ENCODE data around the gene TTC28. TPM values are rescaled to one million over a fixed set of nuclear protein-coding genes. Genes with fewer than 3 reads are reported as not detected.

Gene TTC28
- total and polyA plus RNA-seq, 10 of the 15 experiments (the other 5 are each of a cell fraction or from before 2014, with no cell fraction given) = 0.15 to 8.4 (median 1.4) TPM

GRCh38 chr22:28268171-28268570 lies 411.5 kb downstream of the TTC28 start:
- ChIA-PET POLR2A (no interaction called here), RAD21 (ENCODE audit: unreplicated experiment) (no interaction called here), CTCF (no interaction called here), SMC1A (ENCODE audit: uncharacterized antibody, unreplicated experiment) (no interaction called here)
- FAIRE-seq (no peak), ATAC-seq (no peak), DNase-seq (ENCODE audit: low read depth, low spot score) (no peak)
- 18% methylated on average over 3 of the region's 3 CpGs for WGBS (ENCODE audit: insufficient coverage, insufficient replicate concordance, low lambda C conversion rate, missing lambda C conversion rate)
- no peaks in the 10 kb centered on the region for H3K27me3 ChIP-seq (replicated peaks in 1 of 2; ENCODE audit: control insufficient read depth in 2 of 2, insufficient read depth in 2 of 2, low read length in 1 of 2)
- H3K4me3 ChIP-seq = no peak overlapping the region
- no peak overlapping the region for H3K4me2 ChIP-seq (ENCODE audit: control insufficient read depth, insufficient read depth)
- H3K9ac ChIP-seq (ENCODE audit: control insufficient read depth, insufficient read depth, low read length) = no peak overlapping the region
- H2AFZ ChIP-seq (ENCODE audit: control insufficient read depth, low read depth, low read length) = no peak overlapping the region
- H4K20me1 ChIP-seq (ENCODE audit: control insufficient read depth, insufficient read depth) = no peaks in the 10 kb centered on the region
- in situ Hi-C loops (cut with MboI) = no loop called here
- BruUV-seq (replicated peaks) = no TSS peak
- H3K9me3 ChIP-seq (replicated peaks; ENCODE audit: control insufficient read depth, insufficient read depth, low read length) = no peaks in the 10 kb centered on the region
- TF ChIP-seq NFIC (IDR thresholded peaks at IDR 0.05; ENCODE audit: low read depth, low read length) = no peak
- no peak for TF ChIP-seq YY1 (IDR thresholded peaks at IDR 0.05; ENCODE audit: low read depth, low read length)
- TF ChIP-seq SP1 (IDR thresholded peaks at IDR 0.05; ENCODE audit: low read depth, low read length) = no peak
- TF ChIP-seq ZBTB11 (CRISPR knock-in tag; IDR thresholded peaks at IDR 0.05) = no peak
- no peak for TF ChIP-seq TCF12 (IDR thresholded peaks at IDR 0.05; ENCODE audit: low read depth, low read length)
- no peak for TF ChIP-seq E4F1 (IDR thresholded peaks at IDR 0.05; ENCODE audit: borderline replicate concordance, partially characterized antibody)
- no peak for TF ChIP-seq NR2C2 (IDR thresholded peaks at IDR 0.05; ENCODE audit: borderline replicate concordance, control insufficient read depth, insufficient read length, low read depth)
- TF ChIP-seq NFYB (IDR thresholded peaks at IDR 0.05; ENCODE audit: insufficient read depth, low read depth, low read length) = no peak
- no peak for TF ChIP-seq CEBPZ (IDR thresholded peaks at IDR 0.05; ENCODE audit: low read depth, low read length)
- no peak for TF ChIP-seq IKZF2 (IDR thresholded peaks at IDR 0.05)
- no peak for TF ChIP-seq HCFC1 (IDR thresholded peaks at IDR 0.05; ENCODE audit: low read length)
- TF ChIP-seq ZNF274 (IDR thresholded peaks at IDR 0.05; ENCODE audit: insufficient read depth, insufficient read length) = no peak
- TF ChIP-seq MEF2B (IDR thresholded peaks at IDR 0.05; ENCODE audit: partially characterized antibody, poor library complexity, severe bottlenecking) = no peak
- TF ChIP-seq YBX1 (IDR thresholded peaks at IDR 0.05) = no peak
- TF ChIP-seq JUNB (IDR thresholded peaks at IDR 0.05) = no peak
- no peak for TF ChIP-seq SMAD1 (IDR thresholded peaks at IDR 0.05; ENCODE audit: low read depth, partially characterized antibody)
- H3K79me2 ChIP-seq (ENCODE audit: control insufficient read depth, insufficient read depth, low read length) = no peaks in the 10 kb centered on the region
- intact Hi-C loops (cut with micrococcal nuclease; ENCODE audit: unreplicated experiment) = no loop called here
- H3K4me1 ChIP-seq (ENCODE audit: control insufficient read depth, insufficient read depth, low read length) = no peaks in the 10 kb centered on the region
- no peaks in the 10 kb centered on the region for H3K36me3 ChIP-seq (ENCODE audit: control insufficient read depth in 2 of 2, insufficient read depth in 2 of 2, low read length in 1 of 2)
- no peak overlapping the region for H3K27ac ChIP-seq (ENCODE audit: control insufficient read depth, insufficient read depth)

Data from GM12878 (cell line).